H4 (cell line): ENCODE data around the gene GAPT. TPM values are rescaled to one million over a fixed set of nuclear protein-coding genes. Genes with fewer than 3 reads are reported as not detected.
"Not testable (repeated sequence)": the region's sequence is repeated elsewhere in the genome, so short reads cannot be mapped to it uniquely, and the experiment has no call there.

Experiments used
- DNase-seq: peaks from one replicate; pipeline ENCODE4 v3.0.0-alpha.2; 2015; ENCODE audit warnings: low spot score
- total RNA-seq: library from RNA; depleted of rRNA; stranded (reverse); fragments of >200 nt; shearing (Covaris generic); gene quantifications from 2 replicates; pipeline ENCODE4 v1.2.3, GENCODE V29; 2014; rRNA removed

GAPT gene
- total RNA-seq, 1 experiment from 2014 or later = not detected

DNA sequence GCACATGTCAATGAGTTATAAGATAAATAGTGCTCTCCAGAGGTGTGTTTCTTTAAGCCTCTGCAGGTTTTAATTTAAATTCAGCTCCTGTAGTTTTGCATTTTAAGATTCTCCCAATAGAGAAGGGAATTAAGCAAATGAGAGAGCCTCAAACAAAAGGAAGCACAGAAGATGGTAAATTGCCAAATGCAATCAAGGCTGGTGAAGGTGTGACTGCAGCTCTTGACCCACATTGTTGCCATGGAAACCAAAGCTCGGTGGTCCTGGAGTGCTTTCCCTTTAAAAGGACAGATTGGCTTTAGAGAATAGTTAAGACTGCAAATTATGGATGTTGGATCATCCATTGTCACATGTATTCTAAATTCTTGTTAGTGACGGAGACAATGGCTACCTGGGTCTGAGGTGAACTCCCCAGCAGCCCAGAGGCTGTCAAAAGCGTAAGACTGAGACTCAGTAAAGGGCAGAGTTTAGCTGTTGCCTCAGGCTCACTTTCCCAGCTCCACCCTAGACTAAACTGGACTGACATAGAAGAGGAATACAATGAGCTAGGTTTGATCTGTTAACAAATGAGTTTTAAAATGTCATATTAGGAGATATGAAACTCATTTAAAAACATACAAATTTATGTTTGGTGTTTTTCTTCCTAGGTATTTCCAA, 12.3 kb downstream of the GAPT start:
- no peak for DNase-seq

DNA sequence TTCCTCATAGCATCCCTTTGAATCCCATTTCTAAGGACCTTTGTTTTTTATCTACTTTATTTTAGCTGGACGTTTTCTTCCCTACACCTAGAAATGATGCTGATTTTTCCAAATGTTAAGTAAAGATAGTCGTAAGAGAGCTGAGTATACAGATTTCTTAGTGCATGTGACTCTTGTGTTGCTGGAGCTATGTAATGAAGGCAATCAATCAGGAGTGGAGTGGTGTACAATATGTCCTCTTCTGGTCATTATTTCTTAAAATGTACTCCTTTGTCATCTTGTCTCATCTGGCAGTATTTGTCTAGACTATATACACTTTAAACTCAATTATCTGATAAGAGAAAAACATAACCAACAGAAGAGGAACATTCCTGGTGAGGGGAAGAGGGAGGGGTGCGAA, 13.5 kb downstream of the GAPT start:
- DNase-seq = no peak

DNA sequence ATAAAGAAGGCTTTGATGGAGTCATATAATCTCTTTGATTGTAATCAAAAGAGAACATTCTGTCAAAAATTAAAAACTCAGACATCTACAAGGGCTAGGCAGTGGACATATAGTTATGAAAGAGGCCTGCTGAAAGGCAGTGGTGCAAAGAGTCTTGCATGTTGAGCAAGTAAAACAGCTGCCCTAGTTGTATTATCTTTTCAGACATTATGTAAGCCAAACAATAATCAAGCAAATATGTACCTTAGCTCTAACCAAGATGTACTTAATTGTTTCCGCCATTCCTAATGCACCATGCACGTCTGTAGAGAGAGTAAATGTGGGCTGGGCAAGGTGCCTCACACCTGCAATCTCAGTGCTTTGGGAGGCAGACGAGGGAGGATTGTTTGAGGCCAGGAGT, 14.3 kb downstream of the GAPT start:
- DNase-seq = no peak

- no peak for DNase-seq
These were observed 14.9 kb downstream of the GAPT start for GRCh38 chr5:58505971-58506640.

- no peak for DNase-seq
These were observed 16.5 kb downstream of the GAPT start for GRCh38 chr5:58507715-58508114.

- no peak for DNase-seq
These were observed 26.0 kb downstream of the GAPT start for GRCh38 chr5:58517198-58517597.

DNA sequence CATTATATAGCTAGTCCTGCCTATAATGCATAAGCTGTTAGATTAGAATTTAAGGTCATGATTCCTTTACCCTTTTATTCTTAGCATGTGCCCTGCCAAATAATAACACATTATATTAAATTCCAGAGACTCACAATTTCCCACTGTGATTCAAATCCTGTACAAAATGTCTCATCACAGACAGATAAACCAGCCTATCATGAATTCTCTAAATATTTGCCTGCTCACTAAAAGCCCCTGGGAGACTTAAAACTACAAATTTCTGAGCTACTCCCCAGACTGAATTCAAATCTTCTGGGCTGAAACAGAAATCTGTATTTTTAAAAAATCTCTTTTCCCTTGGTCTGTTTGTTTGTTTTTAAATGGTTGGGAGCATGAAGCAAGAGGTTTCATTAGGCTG, 32.7 kb downstream of the GAPT start:
- no peak for DNase-seq

GRCh38 chr5:58524571-58524970, 33.3 kb downstream of the GAPT start:
- DNase-seq = no peak

DNA sequence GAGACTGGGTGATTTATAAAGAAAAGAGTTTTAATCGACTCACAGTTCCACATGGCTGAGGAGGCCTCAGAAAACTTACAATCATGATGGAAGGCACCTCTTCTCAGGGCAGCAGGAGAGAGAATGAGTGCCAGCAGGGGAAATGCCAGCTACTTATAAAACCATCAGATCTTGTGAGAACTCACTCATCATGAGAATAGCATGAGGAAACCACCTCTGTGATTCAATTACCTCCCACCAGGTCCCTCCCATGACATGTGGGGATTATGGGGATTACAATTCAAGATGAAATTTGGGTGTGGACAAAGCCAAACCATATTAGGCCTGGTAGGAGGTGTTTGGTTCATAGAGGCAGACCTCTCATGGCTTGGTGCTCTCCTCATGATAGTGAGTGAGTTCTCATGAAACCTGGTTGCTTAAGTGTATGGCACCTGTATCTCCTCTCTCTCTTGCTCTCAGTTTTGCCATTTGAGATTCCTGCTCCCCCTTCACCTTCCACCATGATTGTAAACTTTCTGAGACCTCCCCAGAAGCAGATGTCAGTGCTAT, 39.8 kb downstream of the GAPT start:
- DNase-seq = no peak

- DNase-seq = not testable (repeated sequence)
These were observed 50.7 kb downstream of the GAPT start for GRCh38 chr5:58541935-58542334.

- no peak for DNase-seq
These were observed 51.5 kb downstream of the GAPT start for GRCh38 chr5:58542709-58543108.

DNA sequence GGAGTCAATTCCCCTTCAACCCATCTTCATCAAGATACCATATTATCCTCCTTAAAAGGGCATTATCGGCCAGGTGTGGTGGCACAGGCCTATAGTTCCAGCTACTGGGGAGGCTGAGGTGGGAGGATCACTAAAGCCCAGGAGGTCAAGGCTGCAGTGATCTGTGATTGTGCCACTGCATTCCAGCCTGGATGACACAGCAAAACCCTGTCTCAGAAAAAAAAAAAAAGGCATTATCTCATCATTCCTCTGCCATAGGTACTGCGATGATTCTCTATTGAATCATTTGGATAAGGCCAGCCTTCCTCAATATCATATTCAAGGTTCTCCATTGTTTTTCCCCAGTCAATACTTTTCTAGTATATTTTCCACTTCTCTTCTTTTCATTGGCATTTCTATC, 52.5 kb downstream of the GAPT start:
- no peak for DNase-seq

DNA sequence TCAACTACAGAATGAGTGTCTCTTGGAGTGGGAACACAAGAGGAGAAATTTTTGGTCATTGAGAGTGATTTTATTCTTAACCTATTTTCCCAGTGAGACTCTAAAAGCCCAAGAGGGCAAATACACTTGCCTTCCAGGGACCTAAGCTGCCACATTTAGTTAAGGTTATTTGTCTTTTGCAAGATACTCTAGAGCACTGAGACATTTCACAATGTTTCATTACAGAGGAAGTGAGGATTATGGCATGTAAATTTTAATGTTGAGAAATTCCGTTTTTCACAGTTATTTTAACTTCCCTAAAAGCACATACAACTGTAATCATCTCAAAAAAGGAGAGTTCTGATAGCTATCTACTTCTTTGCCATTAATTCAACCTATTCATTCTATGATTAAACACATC, 53.0 kb downstream of the GAPT start:
- no peak for DNase-seq

GRCh38 chr5:58544926-58545325, 53.7 kb downstream of the GAPT start:
- no peak for DNase-seq

GRCh38 chr5:58545912-58546311, 54.7 kb downstream of the GAPT start:
- no peak for DNase-seq

Other genes with a start within 250 kb of the GAPT start
- 56.8 and 67.3 TPM in 2 replicates for gene PLK2, start 31.3 kb upstream of the GAPT start, total RNA-seq
- gene RAB3C, start 91.6 kb downstream of the GAPT start, total RNA-seq = not detected in 2 replicates